ENCODE results near the gene UVRAG. TPM values are rescaled to one million over a fixed set of nuclear protein-coding genes. Genes with fewer than 3 reads are reported as not detected.

The UVRAG gene
- total RNA-seq, 2 experiments from 2014 or later = 16.5 to 19.5 TPM

- ChIA-PET POLR2A (no interaction called here), CTCF (interaction anchor here (1.4 kb wide), 1 partner anchor 9 kb away, joined by 6 read pairs; no protein-coding TSS in a partner anchor)
- H3K27me3 ChIP-seq (ENCODE audit: control insufficient read depth in 1 of 2, insufficient read depth in 2 of 2, low read length in 2 of 2) = no peaks in the 10 kb centered on the region
- ATAC-seq (ENCODE audit: poor library complexity) (no peak), DNase-seq (no peak)
- Mint-ChIP-seq H3K9me3 (no peaks in the 10 kb centered on the region), H3K36me3 (ENCODE audit: low read depth) (peaks cover 20% of the 10 kb centered on the region), H3K4me1 (ENCODE audit: low read depth) (no peaks in the 10 kb centered on the region), H3K4me3 (no peak overlapping the region), H3K27ac (no peak overlapping the region), H3K27me3 (no peaks in the 10 kb centered on the region)
- intact Hi-C loops (cut with DNase I, micrococcal nuclease) = no loop called here
- no peak for TF ChIP-seq CTCF (IDR thresholded peaks at IDR 0.05)
- no peaks in the 10 kb centered on the region for H3K4me1 ChIP-seq (ENCODE audit: insufficient read depth, low read length)
- H3K27ac ChIP-seq (ENCODE audit: low read depth in 1 of 2, low read length in 2 of 2) = no peak overlapping the region
- peaks cover 24% of the 10 kb centered on the region for H3K36me3 ChIP-seq (ENCODE audit: insufficient read depth, low read length)
- H3K4me3 ChIP-seq (ENCODE audit: low read length) = no peak overlapping the region
- no peaks in the 10 kb centered on the region for H3K9me3 ChIP-seq (ENCODE audit: control insufficient read depth in 1 of 2, insufficient read depth in 1 of 2, low read length in 2 of 2)
Observed at GRCh38 chr11:76143274-76143673, 328.3 kb downstream of the UVRAG start.

- H3K9me3 ChIP-seq (ENCODE audit: control insufficient read depth in 1 of 2, insufficient read depth in 1 of 2, low read length in 2 of 2) = no peaks in the 10 kb centered on the region
- ATAC-seq (ENCODE audit: poor library complexity) (no peak), DNase-seq (no peak)
- H3K27me3 Mint-ChIP-seq = no peaks in the 10 kb centered on the region
- peaks cover 8% of the 10 kb centered on the region for H3K36me3 Mint-ChIP-seq (ENCODE audit: low read depth)
- CTCF ChIA-PET = no interaction called here
- no peak for TF ChIP-seq CTCF (IDR thresholded peaks at IDR 0.05)
- peaks cover 5% of the 10 kb centered on the region for H3K4me1 ChIP-seq (ENCODE audit: insufficient read depth, low read length)
- H3K27ac Mint-ChIP-seq = no peak overlapping the region
- H3K9me3 Mint-ChIP-seq = no peaks in the 10 kb centered on the region
- POLR2A ChIA-PET = no interaction called here
- H3K4me1 Mint-ChIP-seq (ENCODE audit: low read depth) = peaks cover 8% of the 10 kb centered on the region
- intact Hi-C loops (cut with DNase I, micrococcal nuclease) = no loop called here
- H3K4me3 ChIP-seq (ENCODE audit: low read length) = no peak overlapping the region
- H3K27me3 ChIP-seq (ENCODE audit: control insufficient read depth in 1 of 2, insufficient read depth in 2 of 2, low read length in 2 of 2) = no peaks in the 10 kb centered on the region
- H3K27ac ChIP-seq (ENCODE audit: low read depth in 1 of 2, low read length in 2 of 2) = no peak overlapping the region
- H3K36me3 ChIP-seq (ENCODE audit: insufficient read depth, low read length) = peaks cover 7% of the 10 kb centered on the region
- H3K4me3 Mint-ChIP-seq = no peak overlapping the region
Observed at GRCh38 chr11:76147106-76147740, 332.2 kb downstream of the UVRAG start.

- Mint-ChIP-seq H3K4me3 (no peak overlapping the region), H3K27ac (no peak overlapping the region), H3K27me3 (no peaks in the 10 kb centered on the region), H3K36me3 (ENCODE audit: low read depth) (no peaks in the 10 kb centered on the region), H3K4me1 (ENCODE audit: low read depth) (peaks cover 18% of the 10 kb centered on the region), H3K9me3 (no peaks in the 10 kb centered on the region)
- ATAC-seq (ENCODE audit: poor library complexity) (no peak), DNase-seq (no peak)
- no peak overlapping the region for H3K27ac ChIP-seq (ENCODE audit: low read depth in 1 of 2, low read length in 2 of 2)
- H3K4me1 ChIP-seq (ENCODE audit: insufficient read depth, low read length) = peaks cover 15% of the 10 kb centered on the region
- H3K36me3 ChIP-seq (ENCODE audit: insufficient read depth, low read length) = no peaks in the 10 kb centered on the region
- H3K9me3 ChIP-seq (ENCODE audit: control insufficient read depth in 1 of 2, insufficient read depth in 1 of 2, low read length in 2 of 2) = no peaks in the 10 kb centered on the region
- intact Hi-C loops (cut with DNase I, micrococcal nuclease) = no loop called here
- H3K27me3 ChIP-seq (ENCODE audit: control insufficient read depth in 1 of 2, insufficient read depth in 2 of 2, low read length in 2 of 2) = no peaks in the 10 kb centered on the region
- POLR2A ChIA-PET = no interaction called here
- CTCF ChIA-PET = no interaction called here
- no peak for TF ChIP-seq CTCF (IDR thresholded peaks at IDR 0.05)
- H3K4me3 ChIP-seq (ENCODE audit: low read length) = no peak overlapping the region
Observed at GRCh38 chr11:76148231-76148630, 333.2 kb downstream of the UVRAG start.

Data from CD4-positive, alpha-beta T cell (primary cell).